OCI-LY1 (cell line): ENCODE results near the gene TAGLN.

Experiments used
- EZH2 ChIP-seq: fragments of 200-600 bp; sonication (generic), shearing (Covaris generic); IDR thresholded peaks from 2 replicates; pipeline ENCODE4 v1.8.0; 2017; ENCODE audit warnings: borderline replicate concordance, mixed run types, mild to moderate bottlenecking, antibody characterized with exemption, low read length, moderate library complexity, mixed read lengths
- TF ChIP-seq, protein P1 (sequence below): fragments of 200-600 bp; sonication (generic), shearing (Covaris generic); IDR thresholded peaks from 2 replicates; pipeline ENCODE4 v1.5.1; 2017; ENCODE audit warnings: mild to moderate bottlenecking, antibody characterized with exemption, low read length, moderate library complexity, mixed read lengths

DNA sequence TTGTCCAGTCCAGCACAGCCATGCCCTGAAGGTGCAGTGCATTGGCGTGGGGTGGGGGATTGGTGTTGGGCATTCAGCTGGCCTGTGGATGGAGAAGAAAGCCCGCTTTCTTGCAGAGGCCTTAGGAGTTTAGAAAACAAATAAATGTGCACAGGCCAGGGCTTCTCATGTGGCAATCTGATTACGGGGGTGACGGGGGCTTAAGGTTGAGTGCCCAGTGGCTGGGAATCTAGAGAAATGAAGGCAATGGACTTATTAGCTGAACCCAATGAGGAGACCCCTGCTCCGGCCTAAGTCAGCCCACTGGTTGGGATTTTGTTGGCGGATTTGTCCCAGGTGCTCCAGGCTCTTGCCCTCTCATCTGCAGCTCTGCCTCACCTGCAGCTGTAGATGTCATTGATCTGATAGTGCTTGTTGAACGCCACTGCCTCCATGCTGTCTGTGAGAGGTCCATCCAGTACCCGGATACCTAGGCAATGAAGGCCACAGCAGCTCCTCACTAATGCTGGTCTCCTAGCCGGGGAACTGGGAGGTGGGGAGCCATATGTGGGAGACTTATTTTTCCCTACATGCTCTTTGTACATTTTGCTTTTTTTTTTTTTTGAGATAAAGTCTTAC lies 26.5 kb downstream of the TAGLN start:
- TF ChIP-seq, protein P1, sequence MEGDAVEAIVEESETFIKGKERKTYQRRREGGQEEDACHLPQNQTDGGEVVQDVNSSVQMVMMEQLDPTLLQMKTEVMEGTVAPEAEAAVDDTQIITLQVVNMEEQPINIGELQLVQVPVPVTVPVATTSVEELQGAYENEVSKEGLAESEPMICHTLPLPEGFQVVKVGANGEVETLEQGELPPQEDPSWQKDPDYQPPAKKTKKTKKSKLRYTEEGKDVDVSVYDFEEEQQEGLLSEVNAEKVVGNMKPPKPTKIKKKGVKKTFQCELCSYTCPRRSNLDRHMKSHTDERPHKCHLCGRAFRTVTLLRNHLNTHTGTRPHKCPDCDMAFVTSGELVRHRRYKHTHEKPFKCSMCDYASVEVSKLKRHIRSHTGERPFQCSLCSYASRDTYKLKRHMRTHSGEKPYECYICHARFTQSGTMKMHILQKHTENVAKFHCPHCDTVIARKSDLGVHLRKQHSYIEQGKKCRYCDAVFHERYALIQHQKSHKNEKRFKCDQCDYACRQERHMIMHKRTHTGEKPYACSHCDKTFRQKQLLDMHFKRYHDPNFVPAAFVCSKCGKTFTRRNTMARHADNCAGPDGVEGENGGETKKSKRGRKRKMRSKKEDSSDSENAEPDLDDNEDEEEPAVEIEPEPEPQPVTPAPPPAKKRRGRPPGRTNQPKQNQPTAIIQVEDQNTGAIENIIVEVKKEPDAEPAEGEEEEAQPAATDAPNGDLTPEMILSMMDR: no peak
- TF ChIP-seq EZH2: no peak
